Thoracic aorta (tissue), 2 donors: ENCODE measurements around the gene TECRL. TPM values are rescaled to one million over a fixed set of nuclear protein-coding genes. Genes with fewer than 3 reads are reported as not detected.

Experiments used
- ATAC-seq: fragments of 150-250 bp; one replicate; pipeline ENCODE4 v1.8.0; 2017; ENCODE audit warnings: low read depth; ENCODE audit not compliant: insufficient number of reproducible peaks, low FRiP score
- DNase-seq: peaks from one replicate; pipeline ENCODE4 v3.0.0-alpha.2; 2020; ENCODE audit warnings: low spot score
- H3K27ac ChIP-seq, 2 donors: fragments of 200-600 bp; sonication (generic); 1 replicate in 1 of 2; 2 replicates in 1 of 2; pipeline ENCODE4 v1.5.1; 2016; ENCODE audit warnings: mild to moderate bottlenecking in 2 of 2, moderate library complexity in 2 of 2
- H3K27me3 ChIP-seq: fragments of 200-600 bp; sonication (generic); replicated peaks from 2 replicates; pipeline ENCODE4 v1.6.0; 2016; ENCODE audit warnings: mild to moderate bottlenecking; ENCODE audit not compliant: insufficient read depth
- H3K36me3 ChIP-seq: fragments of 200-600 bp; sonication (generic); one replicate; pipeline ENCODE4 v1.5.1; 2016
- H3K4me1 ChIP-seq, 2 donors: fragments of 200-600 bp; sonication (generic); 1 replicate in 1 of 2; 2 replicates in 1 of 2; pipeline versions ENCODE4 v1.5.1 to v1.6.0; 2016; ENCODE audit warnings: low read depth in 2 of 2, mild to moderate bottlenecking in 1 of 2; ENCODE audit not compliant: control insufficient read depth in 1 of 2
- H3K4me3 ChIP-seq: fragments of 200-600 bp; sonication (generic); 2 replicates; pipeline ENCODE4 v1.5.1; 2016; ENCODE audit warnings: mild to moderate bottlenecking
- H3K9me3 ChIP-seq: fragments of 200-600 bp; sonication (generic); 2 replicates; pipeline ENCODE4 v1.5.1; 2016
- total RNA-seq, 2 donors: library from RNA; depleted of rRNA; stranded (reverse); fragments of >200 nt; gene quantifications; one replicate each; pipeline versions ENCODE4 v1.1.0 to v1.2.3, GENCODE V29; 2016
- TF ChIP-seq, protein P1 (sequence below): fragments of 200-600 bp; sonication (generic); IDR thresholded peaks from one replicate; pipeline ENCODE4 v1.5.1; 2019; ENCODE audit warnings: antibody characterized with exemption

TECRL gene
- total RNA-seq, 2 donors from 2014 or later: not detected

DNA sequence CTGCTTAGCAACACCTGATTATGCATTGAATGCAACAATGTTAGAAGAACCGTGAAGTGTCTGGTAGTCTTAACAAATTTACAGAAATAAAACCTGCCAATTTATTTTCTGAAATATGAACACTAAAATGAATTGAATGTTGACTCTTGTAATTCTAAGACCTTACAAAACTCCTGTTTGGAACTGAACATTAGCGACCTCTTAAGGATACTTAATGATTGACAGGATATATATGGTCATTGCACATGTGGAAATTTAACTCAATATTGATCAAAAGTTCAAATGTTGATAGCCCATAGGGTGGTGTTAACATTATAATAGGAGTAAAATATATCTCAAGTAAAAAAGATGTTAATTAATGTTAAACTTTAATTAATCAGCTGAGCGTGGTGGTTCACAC lies 79.1 kb downstream of the TECRL start:
- ATAC-seq (no peak), DNase-seq (no peak)
- H3K27me3 ChIP-seq: no peaks in the 10 kb centered on the region
- no peaks in the 10 kb centered on the region for H3K9me3 ChIP-seq
- no peak overlapping the region for H3K27ac ChIP-seq
- no peaks in the 10 kb centered on the region for H3K36me3 ChIP-seq
- no peak overlapping the region for H3K4me3 ChIP-seq
- TF ChIP-seq, protein P1, sequence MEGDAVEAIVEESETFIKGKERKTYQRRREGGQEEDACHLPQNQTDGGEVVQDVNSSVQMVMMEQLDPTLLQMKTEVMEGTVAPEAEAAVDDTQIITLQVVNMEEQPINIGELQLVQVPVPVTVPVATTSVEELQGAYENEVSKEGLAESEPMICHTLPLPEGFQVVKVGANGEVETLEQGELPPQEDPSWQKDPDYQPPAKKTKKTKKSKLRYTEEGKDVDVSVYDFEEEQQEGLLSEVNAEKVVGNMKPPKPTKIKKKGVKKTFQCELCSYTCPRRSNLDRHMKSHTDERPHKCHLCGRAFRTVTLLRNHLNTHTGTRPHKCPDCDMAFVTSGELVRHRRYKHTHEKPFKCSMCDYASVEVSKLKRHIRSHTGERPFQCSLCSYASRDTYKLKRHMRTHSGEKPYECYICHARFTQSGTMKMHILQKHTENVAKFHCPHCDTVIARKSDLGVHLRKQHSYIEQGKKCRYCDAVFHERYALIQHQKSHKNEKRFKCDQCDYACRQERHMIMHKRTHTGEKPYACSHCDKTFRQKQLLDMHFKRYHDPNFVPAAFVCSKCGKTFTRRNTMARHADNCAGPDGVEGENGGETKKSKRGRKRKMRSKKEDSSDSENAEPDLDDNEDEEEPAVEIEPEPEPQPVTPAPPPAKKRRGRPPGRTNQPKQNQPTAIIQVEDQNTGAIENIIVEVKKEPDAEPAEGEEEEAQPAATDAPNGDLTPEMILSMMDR: no peak
- no peaks in the 10 kb centered on the region for H3K4me1 ChIP-seq

DNA sequence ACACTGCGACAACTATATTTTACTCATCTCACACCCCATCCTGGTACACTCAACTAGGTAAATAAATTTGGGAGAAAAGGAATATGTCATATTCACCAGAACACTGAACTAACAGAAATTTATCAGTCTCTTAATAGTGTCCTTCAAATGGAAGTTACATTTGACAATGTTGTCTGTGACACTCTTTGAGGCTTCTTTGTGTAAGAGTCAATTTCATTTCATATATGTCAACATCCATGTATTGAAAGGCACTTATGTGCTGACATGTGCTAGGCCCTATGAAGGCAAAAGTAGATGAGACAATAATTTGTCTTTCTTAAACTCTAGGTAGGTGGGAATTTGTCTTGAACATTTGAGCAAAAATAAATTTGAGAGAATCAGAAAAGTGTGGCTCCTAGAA lies 82.0 kb downstream of the TECRL start:
- no peak for DNase-seq

DNA sequence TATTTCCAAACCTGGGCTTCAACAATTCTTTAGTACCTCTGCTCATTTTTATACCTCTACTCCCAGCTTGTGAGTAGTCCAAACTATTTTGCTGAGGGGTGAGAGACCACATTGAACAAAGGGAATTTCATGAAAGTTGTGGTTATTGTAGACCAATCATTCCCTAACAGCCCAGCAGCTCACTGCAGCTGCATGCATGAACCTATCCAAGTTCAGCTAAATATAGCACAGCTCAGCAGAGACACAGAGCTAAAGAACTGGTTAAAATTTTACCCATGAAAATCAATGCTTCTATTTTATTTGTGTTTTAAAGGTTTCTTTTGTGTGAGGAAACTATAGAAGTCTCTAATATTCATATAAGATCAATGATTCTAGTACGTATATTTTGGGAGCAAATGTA lies 82.7 kb downstream of the TECRL start:
- Histone ChIP-seq H3K36me3 (no peaks in the 10 kb centered on the region), H3K27ac (no peak overlapping the region), H3K9me3 (no peaks in the 10 kb centered on the region), H3K27me3 (no peaks in the 10 kb centered on the region), H3K4me3 (no peak overlapping the region), H3K4me1 (no peaks in the 10 kb centered on the region)
- DNase-seq (no peak), ATAC-seq (no peak)
- TF ChIP-seq, protein P1: no peak

More for the DNA sequence above, 82.0 kb downstream of the TECRL start:
- TF ChIP-seq, protein P1: no peak
- H3K27me3 ChIP-seq: no peaks in the 10 kb centered on the region
- H3K4me3 ChIP-seq: no peak overlapping the region
- H3K4me1 ChIP-seq: no peaks in the 10 kb centered on the region
- H3K9me3 ChIP-seq: no peaks in the 10 kb centered on the region
- no peaks in the 10 kb centered on the region for H3K36me3 ChIP-seq
- no peak overlapping the region for H3K27ac ChIP-seq
- ATAC-seq: no peak

DNA sequence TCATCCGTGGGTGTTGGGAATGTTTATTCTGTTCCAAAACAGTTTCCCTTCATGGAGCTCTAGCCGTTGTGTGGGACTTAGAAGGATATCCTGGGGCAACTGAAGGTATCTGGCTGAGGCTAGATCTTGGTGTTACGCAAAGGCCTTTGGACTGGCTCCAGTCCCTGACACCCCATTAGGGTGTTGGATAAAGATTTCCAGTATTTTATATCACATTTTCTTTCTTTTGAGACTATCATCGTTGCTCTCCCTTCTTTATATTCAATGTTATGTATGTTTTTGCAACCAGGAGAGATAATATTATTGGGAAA lies 103.0 kb downstream of the TECRL start:
- H3K9me3 ChIP-seq: no peaks in the 10 kb centered on the region
- no peak overlapping the region for H3K27ac ChIP-seq
- no peaks in the 10 kb centered on the region for H3K4me1 ChIP-seq
- TF ChIP-seq, protein P1: no peak
- H3K4me3 ChIP-seq: no peak overlapping the region
- DNase-seq (no peak), ATAC-seq (no peak)
- no peaks in the 10 kb centered on the region for H3K36me3 ChIP-seq
- H3K27me3 ChIP-seq: no peaks in the 10 kb centered on the region

- Histone ChIP-seq H3K4me3 (no peak overlapping the region), H3K9me3 (no peaks in the 10 kb centered on the region), H3K27ac (no peak overlapping the region), H3K27me3 (no peaks in the 10 kb centered on the region), H3K36me3 (no peaks in the 10 kb centered on the region), H3K4me1 (no peaks in the 10 kb centered on the region)
- DNase-seq (no peak), ATAC-seq (peak; percentile 20)
- TF ChIP-seq, protein P1: no peak
These were observed 103.5 kb downstream of the TECRL start for GRCh38 chr4:64305565-64306254.
